Hepatocyte (in vitro differentiated cells): ENCODE data around the gene ZNF511. TPM values are rescaled to one million over a fixed set of nuclear protein-coding genes. Genes with fewer than 3 reads are reported as not detected.

Experiments used
- DNase-seq: peaks from one replicate; pipeline ENCODE4 v3.0.0-alpha.2; 2016; ENCODE audit warnings: low spot score
- H2AFZ ChIP-seq: fragments of 200-600 bp; sonication (generic); 2 replicates; pipeline ENCODE4 v1.6.0; 2016; ENCODE audit warnings: antibody characterized with exemption, mild to moderate bottlenecking
- H3K27ac ChIP-seq: fragments of 200-600 bp; sonication (generic); 2 replicates; pipeline ENCODE4 v1.5.1; 2016; ENCODE audit warnings: mild to moderate bottlenecking
- H3K27me3 ChIP-seq: fragments of 200-600 bp; sonication (generic); 2 replicates; pipeline ENCODE4 v1.6.1; 2016
- H3K36me3 ChIP-seq: fragments of 200-600 bp; sonication (generic); replicated peaks from 2 replicates; pipeline ENCODE4 v1.5.1; 2016; ENCODE audit warnings: low read depth; ENCODE audit not compliant: insufficient read depth
- H3K4me1 ChIP-seq: fragments of 200-600 bp; sonication (generic); 2 replicates; pipeline ENCODE4 v1.5.1; 2016; ENCODE audit warnings: mild to moderate bottlenecking, moderate library complexity; ENCODE audit not compliant: insufficient read depth
- H3K4me2 ChIP-seq: fragments of 200-600 bp; sonication (generic); 2 replicates; pipeline ENCODE4 v1.6.0; 2016
- H3K4me3 ChIP-seq: fragments of 200-600 bp; sonication (generic); 2 replicates; pipeline ENCODE4 v1.5.1; 2016; ENCODE audit warnings: mild to moderate bottlenecking
- H3K79me2 ChIP-seq: fragments of 200-600 bp; sonication (generic); 2 replicates; pipeline ENCODE4 v1.6.0; 2017; ENCODE audit warnings: mild to moderate bottlenecking
- H3K9me2 ChIP-seq: fragments of 200-600 bp; sonication (generic); replicated peaks from 2 replicates; pipeline ENCODE4 v1.6.0; 2017; ENCODE audit warnings: mild to moderate bottlenecking; ENCODE audit not compliant: insufficient read depth
- H3K9me3 ChIP-seq: fragments of 200-600 bp; sonication (generic); 2 replicates; pipeline ENCODE4 v1.5.1; 2016; ENCODE audit warnings: low read depth, mild to moderate bottlenecking
- H4K20me1 ChIP-seq: fragments of 200-600 bp; sonication (generic); 2 replicates; pipeline ENCODE4 v1.6.0; 2016; ENCODE audit warnings: mild to moderate bottlenecking; ENCODE audit not compliant: insufficient read depth, poor library complexity, severe bottlenecking
- CTCF ChIP-seq: fragments of 200-600 bp; sonication (generic); IDR thresholded peaks from 2 replicates; pipeline ENCODE4 v1.5.1; 2016; ENCODE audit warnings: antibody characterized with exemption, mild to moderate bottlenecking; ENCODE audit not compliant: poor library complexity
- EZH2 ChIP-seq: fragments of 200-600 bp; sonication (generic); IDR thresholded peaks from 2 replicates; pipeline ENCODE4 v1.6.1; 2016; ENCODE audit warnings: antibody characterized with exemption, mild to moderate bottlenecking, borderline replicate concordance
- EZH2phosphoT487 ChIP-seq: fragments of 200-600 bp; sonication (generic); IDR thresholded peaks from one replicate; pipeline ENCODE4 v1.6.1; 2018; ENCODE audit warnings: antibody characterized with exemption, mild to moderate bottlenecking, low read depth, moderate library complexity; ENCODE audit not compliant: unreplicated experiment, severe bottlenecking
- WGBS: methylation state at CpG from one replicate; pipeline ENCODE4 v1.1.6; 2016; ENCODE audit warnings: low lambda C conversion rate; ENCODE audit errors: missing lambda C conversion rate; 5-methylcytosine and 5-hydroxymethylcytosine counted together
- polyA plus RNA-seq: library from polyadenylated mRNA; unstranded; fragments of >200 nt; fragmentation: Nextera tagmentation; extraction: Ambion mirVana; gene quantifications from 2 replicates; pipeline ENCODE4 v1.2.1, GENCODE V29; 2016
- total RNA-seq: library from RNA; depleted of rRNA; stranded (reverse); fragments of >200 nt; gene quantifications from 2 replicates; pipeline ENCODE4 v1.2.3, GENCODE V29; 2014

The ZNF511 gene
- total and polyA plus RNA-seq, 2 experiments from 2014 or later = 36.9 to 56.9 TPM

GRCh38 chr10:133277993-133278576 is 30.6 kb upstream of the ZNF511 start:
- WGBS = 61% methylated on average over 12 of the region's 12 CpGs

GRCh38 chr10:133278577-133279265 is 30.0 kb upstream of the ZNF511 start:
- H3K4me1 ChIP-seq = peaks cover 42% of the 10 kb centered on the region
- H3K79me2 ChIP-seq = no peaks in the 10 kb centered on the region
- H3K27me3 ChIP-seq = peaks cover 13% of the 10 kb centered on the region
- H4K20me1 ChIP-seq = no peaks in the 10 kb centered on the region
- WGBS = 52% methylated on average over 19 of the region's 19 CpGs
- peak overlapping the region; percentile 85 for H3K27ac ChIP-seq
- no peak overlapping the region for H2AFZ ChIP-seq
- no peaks in the 10 kb centered on the region for H3K9me3 ChIP-seq
- no peaks in the 10 kb centered on the region for H3K36me3 ChIP-seq
- no peak overlapping the region for H3K4me3 ChIP-seq
- peak overlapping the region; percentile 61 for H3K4me2 ChIP-seq
- TF ChIP-seq EZH2 = no peak
- no peak for TF ChIP-seq CTCF
- no peak for TF ChIP-seq EZH2phosphoT487
- H3K9me2 ChIP-seq = no peaks in the 10 kb centered on the region
- peak; percentile 83 for DNase-seq

More at GRCh38 chr10:133277993-133278576, 30.6 kb upstream of the ZNF511 start:
- Histone ChIP-seq H3K4me2 (peak overlapping the region; percentile 61), H3K27ac (peak overlapping the region; percentile 85), H3K9me2 (no peaks in the 10 kb centered on the region), H3K4me1 (peaks cover 42% of the 10 kb centered on the region), H3K27me3 (peaks cover 13% of the 10 kb centered on the region), H3K9me3 (no peaks in the 10 kb centered on the region), H3K36me3 (no peaks in the 10 kb centered on the region), H3K79me2 (no peaks in the 10 kb centered on the region), H2AFZ (no peak overlapping the region), H4K20me1 (no peaks in the 10 kb centered on the region), H3K4me3 (no peak overlapping the region)
- no peak for DNase-seq
- TF ChIP-seq EZH2 (no peak), EZH2phosphoT487 (no peak), CTCF (no peak)

GRCh38 chr10:133279326-133280226 is 29.1 kb upstream of the ZNF511 start:
- Histone ChIP-seq H4K20me1 (no peaks in the 10 kb centered on the region), H3K9me2 (no peaks in the 10 kb centered on the region), H3K9me3 (no peaks in the 10 kb centered on the region), H3K4me1 (peaks cover 41% of the 10 kb centered on the region), H3K36me3 (no peaks in the 10 kb centered on the region), H3K27ac (peak overlapping the region; percentile 85), H2AFZ (no peak overlapping the region), H3K79me2 (no peaks in the 10 kb centered on the region), H3K4me2 (no peak overlapping the region), H3K27me3 (peaks cover 13% of the 10 kb centered on the region), H3K4me3 (no peak overlapping the region)
- no peak for DNase-seq
- 91% methylated on average over 24 of the region's 24 CpGs for WGBS
- TF ChIP-seq EZH2phosphoT487 = no peak
- TF ChIP-seq EZH2 = no peak
- no peak for TF ChIP-seq CTCF
